Stimulated activated naive B cell treated with anti-CD40 and anti-IgM and Interleukin-4, amounts not matched to agents 10 μg/mL and 1 μg/mL and 100 μg/mL, for 72 hours (primary cell): ENCODE data around the gene SCUBE1.

Experiments
- ATAC-seq, 2 donors: fragments of 150-1000 bp; cut with Tn5 transposase; replicated peaks; 2 replicates each; pipeline ENCODE4 v1.10.0; 2021; ENCODE audit warnings: moderate library complexity in 1 of 2
- DNase-seq: peaks from one replicate; pipeline ENCODE4 v3.0.0; 2021
- H3K27ac Mint-ChIP-seq: one replicate; pipeline ENCODE4 v1.8.0; 2022; ENCODE audit warnings: mild to moderate bottlenecking, mixed read lengths
- H3K27me3 Mint-ChIP-seq, 2 donors: one replicate each; pipeline ENCODE4 v1.8.0; 2022; ENCODE audit warnings: mixed read lengths in 2 of 2
- H3K36me3 Mint-ChIP-seq, 2 donors: one replicate each; pipeline ENCODE4 v1.8.0; 2022; ENCODE audit warnings: mixed read lengths in 2 of 2, mild to moderate bottlenecking in 1 of 2
- H3K4me1 Mint-ChIP-seq, 2 donors: one replicate each; pipeline ENCODE4 v1.8.0; 2022; ENCODE audit warnings: mixed read lengths in 2 of 2, mild to moderate bottlenecking in 1 of 2
- H3K4me3 Mint-ChIP-seq, 2 donors: one replicate each; pipeline ENCODE4 v1.8.0; 2022; ENCODE audit warnings: mild to moderate bottlenecking in 2 of 2, mixed read lengths in 2 of 2, moderate library complexity in 1 of 2
- H3K9me3 Mint-ChIP-seq, 2 donors: one replicate each; pipeline ENCODE4 v1.8.0; 2022; ENCODE audit warnings: mixed read lengths in 2 of 2, mild to moderate bottlenecking in 1 of 2

The SCUBE1 gene

GRCh38 chr22:43168471-43169309 is 174.5 kb downstream of the SCUBE1 start:
- DNase-seq (no peak), ATAC-seq (no peak)
- Mint-ChIP-seq H3K9me3 (no peaks in the 10 kb centered on the region), H3K36me3 (peaks cover 52 to 71% of the 10 kb centered on the region in 2 donors), H3K4me1 (peaks cover 8 to 11% of the 10 kb centered on the region in 2 donors), H3K27ac (peak overlapping the region; percentile 44), H3K27me3 (no peaks in the 10 kb centered on the region), H3K4me3 (no peak overlapping the region)

GRCh38 chr22:43167001-43167589 is 176.1 kb downstream of the SCUBE1 start:
- Mint-ChIP-seq H3K27ac (no peak overlapping the region), H3K4me1 (peaks cover 11 to 16% of the 10 kb centered on the region in 2 donors), H3K27me3 (no peaks in the 10 kb centered on the region), H3K36me3 (peaks cover 48 to 62% of the 10 kb centered on the region in 2 donors), H3K9me3 (no peaks in the 10 kb centered on the region), H3K4me3 (no peak overlapping the region)
- DNase-seq: no peak
- no peak for ATAC-seq

- Mint-ChIP-seq H3K9me3 (no peaks in the 10 kb centered on the region), H3K27ac (peak overlapping the region; percentile 20), H3K27me3 (no peaks in the 10 kb centered on the region), H3K4me3 (no peak overlapping the region), H3K4me1 (peaks cover 11 to 16% of the 10 kb centered on the region in 2 donors), H3K36me3 (peaks cover 51 to 61% of the 10 kb centered on the region in 2 donors)
- no peak for ATAC-seq
- no peak for DNase-seq
These were observed 176.8 kb downstream of the SCUBE1 start for GRCh38 chr22:43166132-43166930.

- Mint-ChIP-seq H3K4me3 (no peak overlapping the region), H3K36me3 (peaks cover 41 to 52% of the 10 kb centered on the region in 2 donors), H3K27me3 (no peaks in the 10 kb centered on the region), H3K4me1 (peaks cover 14 to 16% of the 10 kb centered on the region in 2 donors), H3K9me3 (no peaks in the 10 kb centered on the region), H3K27ac (no peak overlapping the region)
- ATAC-seq (no peak), DNase-seq (no peak)
These were observed 178.5 kb downstream of the SCUBE1 start for GRCh38 chr22:43164636-43165035.

GRCh38 chr22:43163241-43163795 is 179.9 kb downstream of the SCUBE1 start:
- ATAC-seq: peak; percentile 4 to 11

GRCh38 chr22:43162412-43163150 is 180.6 kb downstream of the SCUBE1 start:
- no peak for ATAC-seq
- no peak for DNase-seq
- H3K4me1 Mint-ChIP-seq: peaks cover 21 to 29% of the 10 kb centered on the region in 2 donors
- H3K9me3 Mint-ChIP-seq: no peaks in the 10 kb centered on the region
- H3K27ac Mint-ChIP-seq: no peak overlapping the region
- H3K27me3 Mint-ChIP-seq: no peaks in the 10 kb centered on the region
- no peak overlapping the region for H3K4me3 Mint-ChIP-seq
- peaks cover 33 to 45% of the 10 kb centered on the region in 2 donors for H3K36me3 Mint-ChIP-seq

More at GRCh38 chr22:43163241-43163795, 179.9 kb downstream of the SCUBE1 start:
- peaks cover 18 to 22% of the 10 kb centered on the region in 2 donors for H3K4me1 Mint-ChIP-seq
- H3K27me3 Mint-ChIP-seq: no peaks in the 10 kb centered on the region
- no peak overlapping the region for H3K27ac Mint-ChIP-seq
- peaks cover 39 to 53% of the 10 kb centered on the region in 2 donors for H3K36me3 Mint-ChIP-seq
- no peaks in the 10 kb centered on the region for H3K9me3 Mint-ChIP-seq
- no peak for DNase-seq
- H3K4me3 Mint-ChIP-seq: no peak overlapping the region

GRCh38 chr22:43160497-43161126 is 182.6 kb downstream of the SCUBE1 start:
- ATAC-seq (no peak), DNase-seq (no peak)
- Mint-ChIP-seq H3K27ac (no peak overlapping the region), H3K4me1 (peaks cover 35 to 44% of the 10 kb centered on the region in 2 donors), H3K9me3 (no peaks in the 10 kb centered on the region), H3K4me3 (no peak overlapping the region), H3K36me3 (peaks cover 31 to 34% of the 10 kb centered on the region in 2 donors), H3K27me3 (no peaks in the 10 kb centered on the region)

- H3K27me3 Mint-ChIP-seq: no peaks in the 10 kb centered on the region
These were observed 183.5 kb downstream of the SCUBE1 start for GRCh38 chr22:43159484-43160178.

GRCh38 chr22:43158778-43159483 is 184.2 kb downstream of the SCUBE1 start:
- H3K27me3 Mint-ChIP-seq: no peaks in the 10 kb centered on the region
- no peaks in the 10 kb centered on the region for H3K9me3 Mint-ChIP-seq
- H3K36me3 Mint-ChIP-seq: peaks cover 27 to 35% of the 10 kb centered on the region in 2 donors
- ATAC-seq: no peak
- DNase-seq: no peak
- H3K27ac Mint-ChIP-seq: no peak overlapping the region
- H3K4me3 Mint-ChIP-seq: no peak overlapping the region
- peaks cover 41 to 49% of the 10 kb centered on the region in 2 donors for H3K4me1 Mint-ChIP-seq

More at GRCh38 chr22:43159484-43160178, 183.5 kb downstream of the SCUBE1 start:
- ATAC-seq (no peak), DNase-seq (no peak)
- Mint-ChIP-seq H3K36me3 (peaks cover 31 to 36% of the 10 kb centered on the region in 2 donors), H3K9me3 (no peaks in the 10 kb centered on the region), H3K4me1 (peaks cover 42 to 52% of the 10 kb centered on the region in 2 donors), H3K27ac (no peak overlapping the region), H3K4me3 (no peak overlapping the region)

- DNase-seq (no peak), ATAC-seq (no peak)
- Mint-ChIP-seq H3K27ac (peak overlapping the region; percentile 16), H3K4me3 (no peak overlapping the region), H3K9me3 (no peaks in the 10 kb centered on the region), H3K27me3 (no peaks in the 10 kb centered on the region), H3K4me1 (peaks cover 39 to 44% of the 10 kb centered on the region in 2 donors), H3K36me3 (peaks cover 24 to 33% of the 10 kb centered on the region in 2 donors)
These were observed 185.2 kb downstream of the SCUBE1 start for GRCh38 chr22:43157874-43158546.

- no peaks in the 10 kb centered on the region for H3K27me3 Mint-ChIP-seq
- no peaks in the 10 kb centered on the region for H3K9me3 Mint-ChIP-seq
- H3K4me3 Mint-ChIP-seq: peak overlapping the region; percentile 23 to 51
- ATAC-seq (no peak), DNase-seq (no peak)
- peak overlapping the region; percentile 9 for H3K27ac Mint-ChIP-seq
- peaks cover 14 to 22% of the 10 kb centered on the region in 2 donors for H3K36me3 Mint-ChIP-seq
- H3K4me1 Mint-ChIP-seq: peaks cover 38 to 56% of the 10 kb centered on the region in 2 donors
These were observed 186.8 kb downstream of the SCUBE1 start for GRCh38 chr22:43156413-43156812.

- Mint-ChIP-seq H3K27me3 (no peaks in the 10 kb centered on the region), H3K4me3 (peak overlapping the region; percentile 23 to 51), H3K36me3 (peaks cover 16 to 22% of the 10 kb centered on the region in 2 donors), H3K27ac (no peak overlapping the region), H3K9me3 (no peaks in the 10 kb centered on the region), H3K4me1 (peaks cover 42 to 61% of the 10 kb centered on the region in 2 donors)
- DNase-seq (no peak), ATAC-seq (peak in 1 of 2 donors; percentile 13)
These were observed 187.4 kb downstream of the SCUBE1 start for GRCh38 chr22:43155789-43156188.
